Hindlimb muscle (tissue), 1 donor: Measurements from ENCODE around the gene COLEC12. TPM values are rescaled to one million over a fixed set of nuclear protein-coding genes. Genes with fewer than 3 reads are reported as not detected.

ENCODE experiments used
- DNase-seq: peaks from one replicate; pipeline ENCODE4 v3.0.0-alpha.2; 2013
- polyA plus RNA-seq: library from polyadenylated mRNA; unstranded; fragments of 120-200 nt; gene quantifications from one replicate; pipeline ENCODE4 v1.2.1, GENCODE V29; 2013; ENCODE audit not compliant: insufficient read length

COLEC12 gene
- polyA plus RNA-seq, 1 donor: 45.0 TPM

GRCh38 chr18:383135-383534 lies 117.4 kb downstream of the COLEC12 start:
- no peak for DNase-seq

GRCh38 chr18:382423-382984 lies 118.0 kb downstream of the COLEC12 start:
- no peak for DNase-seq

GRCh38 chr18:379681-380330 lies 120.7 kb downstream of the COLEC12 start:
- no peak for DNase-seq

GRCh38 chr18:378079-378478 lies 122.4 kb downstream of the COLEC12 start:
- DNase-seq: no peak

- DNase-seq: no peak
Measured at GRCh38 chr18:377088-377487, 123.4 kb downstream of the COLEC12 start.

GRCh38 chr18:376311-376710 lies 124.2 kb downstream of the COLEC12 start:
- DNase-seq: peak; percentile 68

GRCh38 chr18:374721-375168 lies 125.8 kb downstream of the COLEC12 start:
- DNase-seq: no peak

- DNase-seq: no peak
Measured at GRCh38 chr18:373780-374179, 126.7 kb downstream of the COLEC12 start.

- no peak for DNase-seq
Measured at GRCh38 chr18:371609-371982, 128.9 kb downstream of the COLEC12 start.

- DNase-seq: no peak
Measured at GRCh38 chr18:370751-371608, 129.5 kb downstream of the COLEC12 start.

GRCh38 chr18:369224-370015 lies 131.1 kb downstream of the COLEC12 start:
- DNase-seq: no peak

GRCh38 chr18:366466-367061 lies 133.9 kb downstream of the COLEC12 start:
- DNase-seq: no peak

- no peak for DNase-seq
Measured at GRCh38 chr18:365651-366050, 134.8 kb downstream of the COLEC12 start.

GRCh38 chr18:364256-364826 lies 136.2 kb downstream of the COLEC12 start:
- no peak for DNase-seq

- peak; percentile 64 for DNase-seq
Measured at GRCh38 chr18:363301-364085, 137.0 kb downstream of the COLEC12 start.

GRCh38 chr18:362311-363290 lies 137.9 kb downstream of the COLEC12 start:
- peak; percentile 78 for DNase-seq

- DNase-seq: peak; percentile 68
Measured at GRCh38 chr18:361941-362310, 138.6 kb downstream of the COLEC12 start.

- DNase-seq: no peak
Measured at GRCh38 chr18:361100-361732, 139.3 kb downstream of the COLEC12 start.

- no peak for DNase-seq
Measured at GRCh38 chr18:360676-361075, 139.8 kb downstream of the COLEC12 start.
